ENCODE results near the gene HHATL. TPM values are rescaled to one million over a fixed set of nuclear protein-coding genes. Genes with fewer than 3 reads are reported as not detected.

The HHATL gene
- total RNA-seq, 1 experiment from 2014 or later, result not detected

DNA sequence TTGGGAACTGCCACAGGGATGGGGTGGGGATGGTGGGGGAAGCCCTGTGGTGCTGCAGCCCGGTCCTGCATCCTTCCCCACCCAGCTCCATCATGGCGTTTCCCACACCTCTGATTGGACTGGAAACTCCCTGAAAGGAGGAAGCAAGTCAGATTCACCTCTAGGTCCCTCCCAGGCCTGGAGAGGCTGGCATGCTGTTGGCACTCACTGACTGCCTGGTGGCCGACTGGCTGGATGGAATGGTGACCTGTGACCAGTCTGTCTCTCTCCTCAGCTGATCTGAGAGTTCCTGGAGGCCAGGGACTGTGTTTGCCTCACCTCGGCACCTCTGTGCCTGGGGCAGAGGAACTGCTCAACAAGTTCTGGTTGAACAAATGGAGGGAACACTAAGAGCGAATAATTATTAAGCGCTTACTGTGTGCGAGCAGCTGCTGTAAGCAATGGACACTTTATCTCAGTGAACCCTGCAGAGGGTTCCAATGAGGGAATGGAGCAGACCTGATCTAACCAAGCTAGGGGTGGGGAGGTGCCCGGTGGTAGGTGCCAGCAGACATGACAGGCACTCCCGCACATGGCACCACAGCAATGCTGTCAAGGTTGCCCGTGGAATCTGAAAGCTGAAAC is 3.5 kb upstream of the HHATL start:
- TF ChIP-seq CTCF (conservative IDR thresholded peaks at IDR 0.05; ENCODE audit: low read depth, low read length), result no peak
- no peak for TF ChIP-seq EZH2 (IDR thresholded peaks at IDR 0.05; ENCODE audit: borderline replicate concordance, low read depth, low read length, poor library complexity, severe bottlenecking)
- intact Hi-C loops (cut with micrococcal nuclease; ENCODE audit: unreplicated experiment), result no loop called here
- H3K4me1 ChIP-seq (ENCODE audit: insufficient read depth, low read length, poor library complexity, severe bottlenecking), result no peaks in the 10 kb centered on the region
- ChIA-PET POLR2A (ENCODE audit: low non-redundant PET) (no interaction called here), CTCF (interaction anchor here (0.5 kb wide), 1 partner anchor 38 kb away, joined by 3 read pairs; no protein-coding TSS in a partner anchor)
- no TSS peak for BruUV-seq (replicated peaks)
- H3K27me3 ChIP-seq (replicated peaks; ENCODE audit: insufficient read depth, low read depth, low read length, poor library complexity), result no peaks in the 10 kb centered on the region
- H3K4me3 ChIP-seq (ENCODE audit: low read depth, low read length, poor library complexity, severe bottlenecking), result no peak overlapping the region
- no peaks in the 10 kb centered on the region for H3K36me3 ChIP-seq (ENCODE audit: insufficient read depth, low read length, poor library complexity, severe bottlenecking)
- H3K27ac ChIP-seq (ENCODE audit: low read depth, low read length, poor library complexity, severe bottlenecking), result no peak overlapping the region
- no peak for DNase-seq (ENCODE audit: low spot score)
- no peaks in the 10 kb centered on the region for H3K9me3 ChIP-seq (ENCODE audit: low read depth, low read length, poor library complexity, severe bottlenecking)

DNA sequence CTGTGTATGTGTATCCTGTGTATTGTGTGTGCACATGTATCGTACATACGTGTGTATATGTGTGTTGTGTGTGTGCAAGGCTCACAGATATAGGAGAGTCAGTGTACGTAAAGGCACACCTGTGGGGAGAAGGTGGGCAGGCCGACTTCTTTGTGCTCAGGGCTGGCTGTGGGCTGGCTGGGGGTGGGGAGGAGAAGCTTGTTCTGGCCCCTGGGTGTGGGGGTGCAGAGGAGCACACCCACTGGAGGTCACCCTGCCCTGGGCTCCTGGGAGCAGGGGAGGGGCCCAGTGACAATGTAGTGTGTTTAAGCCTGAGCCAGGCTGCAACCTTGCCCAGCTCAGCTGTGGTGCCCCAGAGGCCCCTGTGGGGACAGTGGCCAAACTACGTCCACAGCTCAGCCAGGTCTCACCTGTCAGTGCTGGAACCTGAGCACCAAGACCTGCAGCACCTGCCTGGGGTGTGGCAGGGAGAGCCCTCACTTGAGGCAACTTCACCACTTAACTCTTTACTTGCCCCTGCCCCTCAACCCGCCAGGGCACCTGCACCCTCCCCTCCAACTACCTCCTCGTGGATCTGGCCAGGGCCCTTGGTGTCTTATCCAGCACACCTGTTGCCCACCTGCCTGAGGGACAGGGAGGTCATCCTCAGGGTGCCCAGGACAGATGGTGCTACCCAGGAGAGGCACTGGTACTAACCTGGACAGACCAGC is 2.6 kb upstream of the HHATL start:
- H3K27ac ChIP-seq (ENCODE audit: low read depth, low read length, poor library complexity, severe bottlenecking), result no peak overlapping the region
- H3K4me3 ChIP-seq (ENCODE audit: low read depth, low read length, poor library complexity, severe bottlenecking), result no peak overlapping the region
- POLR2A ChIA-PET (ENCODE audit: low non-redundant PET), result no interaction called here
- TF ChIP-seq CTCF (conservative IDR thresholded peaks at IDR 0.05; ENCODE audit: low read depth, low read length) (no peak), EZH2 (IDR thresholded peaks at IDR 0.05; ENCODE audit: borderline replicate concordance, low read depth, low read length, poor library complexity, severe bottlenecking) (no peak)
- no peaks in the 10 kb centered on the region for H3K4me1 ChIP-seq (ENCODE audit: insufficient read depth, low read length, poor library complexity, severe bottlenecking)
- H3K36me3 ChIP-seq (ENCODE audit: insufficient read depth, low read length, poor library complexity, severe bottlenecking), result no peaks in the 10 kb centered on the region
- intact Hi-C loops (cut with micrococcal nuclease; ENCODE audit: unreplicated experiment), result no loop called here
- CTCF ChIA-PET, result interaction anchor here (0.5 kb wide), 1 partner anchor 39 kb away, joined by 3 read pairs; no protein-coding TSS in a partner anchor
- no peaks in the 10 kb centered on the region for H3K9me3 ChIP-seq (ENCODE audit: low read depth, low read length, poor library complexity, severe bottlenecking)
- no TSS peak for BruUV-seq (replicated peaks)
- no peak for DNase-seq (ENCODE audit: low spot score)
- no peaks in the 10 kb centered on the region for H3K27me3 ChIP-seq (replicated peaks; ENCODE audit: insufficient read depth, low read depth, low read length, poor library complexity)

DNA sequence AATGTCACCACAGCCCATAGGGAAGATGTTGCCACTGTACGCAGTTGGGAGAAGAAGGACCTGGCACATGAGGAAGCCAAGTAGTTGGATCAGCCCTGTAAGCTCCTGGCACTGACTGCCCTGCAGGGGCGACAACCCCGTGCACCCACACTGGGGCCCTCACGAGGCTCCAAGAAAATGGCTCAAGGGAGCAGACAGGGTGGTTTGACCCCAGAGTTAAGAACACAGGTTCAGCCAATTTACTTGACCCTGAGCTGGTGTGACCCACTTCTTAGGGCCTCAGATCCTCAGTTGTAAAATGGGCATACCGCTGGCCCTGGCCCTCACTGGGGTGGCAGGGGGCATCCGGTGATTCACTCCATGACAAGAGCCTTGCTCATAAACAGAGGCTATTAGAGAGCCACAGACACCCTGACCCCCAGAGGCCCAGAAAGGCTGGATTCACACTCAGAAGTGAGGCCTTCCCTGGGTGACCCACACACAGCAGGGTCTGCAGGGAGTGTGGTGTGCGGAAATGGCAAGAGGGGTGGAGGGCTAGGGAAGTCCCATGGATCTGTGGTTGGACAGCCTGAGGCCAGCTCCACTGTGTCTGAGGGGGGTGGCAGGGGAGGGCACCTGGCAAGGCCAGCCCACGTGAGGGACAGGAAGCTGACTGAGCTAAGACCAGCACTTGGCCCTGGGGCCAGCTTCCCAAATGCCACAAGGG is 1.7 kb upstream of the HHATL start:
- no peaks in the 10 kb centered on the region for H3K27me3 ChIP-seq (replicated peaks; ENCODE audit: insufficient read depth, low read depth, low read length, poor library complexity)
- no TSS peak for BruUV-seq (replicated peaks)
- POLR2A ChIA-PET (ENCODE audit: low non-redundant PET), result no interaction called here
- no peaks in the 10 kb centered on the region for H3K36me3 ChIP-seq (ENCODE audit: insufficient read depth, low read length, poor library complexity, severe bottlenecking)
- no peak for TF ChIP-seq CTCF (conservative IDR thresholded peaks at IDR 0.05; ENCODE audit: low read depth, low read length)
- TF ChIP-seq EZH2 (IDR thresholded peaks at IDR 0.05; ENCODE audit: borderline replicate concordance, low read depth, low read length, poor library complexity, severe bottlenecking), result no peak
- no peak overlapping the region for H3K4me3 ChIP-seq (ENCODE audit: low read depth, low read length, poor library complexity, severe bottlenecking)
- no peak overlapping the region for H3K27ac ChIP-seq (ENCODE audit: low read depth, low read length, poor library complexity, severe bottlenecking)
- H3K4me1 ChIP-seq (ENCODE audit: insufficient read depth, low read length, poor library complexity, severe bottlenecking), result no peaks in the 10 kb centered on the region
- CTCF ChIA-PET, result no interaction called here
- DNase-seq (ENCODE audit: low spot score), result no peak
- intact Hi-C loops (cut with micrococcal nuclease; ENCODE audit: unreplicated experiment), result no loop called here
- H3K9me3 ChIP-seq (ENCODE audit: low read depth, low read length, poor library complexity, severe bottlenecking), result no peaks in the 10 kb centered on the region
